T-helper 22 cell (primary cell): ENCODE results near the gene SP9.
"Not testable (repeated sequence)": the region's sequence is repeated elsewhere in the genome, so short reads cannot be mapped to it uniquely, and the experiment has no call there.

Experiments used
- DNase-seq: peaks from one replicate; pipeline ENCODE4 v3.0.0-alpha.2; 2020; ENCODE audit warnings: low read depth

SP9 gene

GRCh38 chr2:174344716-174345461 lies 10.1 kb downstream of the SP9 start:
- DNase-seq: no peak

- no peak for DNase-seq
Measured at GRCh38 chr2:174350018-174350417, 15.3 kb downstream of the SP9 start.

GRCh38 chr2:174350593-174351181 lies 15.9 kb downstream of the SP9 start:
- DNase-seq: no peak

- DNase-seq: no peak
Measured at GRCh38 chr2:174353004-174353403, 18.2 kb downstream of the SP9 start.

- no peak for DNase-seq
Measured at GRCh38 chr2:174356347-174356746, 21.6 kb downstream of the SP9 start.

DNA sequence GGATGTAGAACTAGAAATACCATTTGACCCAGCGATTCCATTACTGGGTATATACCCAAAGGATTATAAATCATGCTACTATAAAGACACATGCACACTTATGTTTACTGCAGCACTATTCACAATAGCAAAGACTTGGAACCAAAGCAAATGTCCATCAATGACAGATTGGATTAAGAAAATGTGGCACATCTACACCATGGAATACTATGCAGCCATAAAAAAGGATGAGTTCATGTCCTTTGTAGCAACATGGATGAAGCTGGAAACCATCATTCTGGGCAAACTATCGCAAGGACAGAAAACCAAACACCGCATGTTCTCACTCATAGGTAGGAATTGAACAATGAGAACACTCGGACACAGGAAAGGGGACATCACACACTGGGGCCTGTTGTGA lies 24.9 kb downstream of the SP9 start:
- DNase-seq: not testable (repeated sequence)

DNA sequence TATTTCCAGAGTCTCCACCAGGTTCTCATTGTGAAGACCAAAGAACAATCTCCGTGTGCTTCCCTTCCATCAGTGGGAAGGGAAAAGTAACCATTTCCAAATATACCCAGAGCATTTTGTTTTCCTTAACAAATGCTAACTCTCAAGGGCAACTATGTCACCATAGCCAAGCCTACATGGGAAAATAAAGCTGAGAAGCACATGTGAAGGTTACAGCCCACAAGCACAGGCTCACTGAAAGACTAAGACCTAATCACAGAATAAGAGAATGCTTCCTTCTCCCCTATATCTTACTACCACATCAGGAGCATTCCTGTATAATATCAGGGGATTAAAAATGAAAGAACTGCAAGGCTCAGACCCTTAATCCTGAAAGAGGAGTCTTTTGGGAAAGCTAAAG lies 28.2 kb downstream of the SP9 start:
- DNase-seq: no peak

- not testable (repeated sequence) for DNase-seq
Measured at GRCh38 chr2:174363492-174364225, 28.9 kb downstream of the SP9 start.

- DNase-seq: no peak
Measured at GRCh38 chr2:174364628-174365027, 29.9 kb downstream of the SP9 start.

DNA sequence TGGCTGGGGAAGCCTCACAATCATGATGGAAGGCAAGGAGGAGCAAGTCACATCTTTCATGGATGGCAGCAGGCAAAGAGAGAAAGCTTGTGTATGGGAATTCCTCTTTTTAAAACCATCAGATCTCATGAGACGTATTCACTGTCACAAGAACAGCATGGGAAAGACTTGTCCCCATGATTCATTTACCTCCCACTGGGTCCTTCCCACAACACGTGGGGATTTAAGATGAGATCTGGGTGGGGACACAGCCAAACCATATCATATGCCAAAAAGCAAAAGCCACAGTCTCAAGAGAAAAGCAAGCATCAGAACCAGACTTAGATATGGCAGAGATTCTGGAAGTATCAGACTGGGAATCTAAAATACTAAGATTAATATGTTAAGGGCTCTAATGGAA lies 30.8 kb downstream of the SP9 start:
- DNase-seq: no peak

GRCh38 chr2:174368691-174369090 lies 33.9 kb downstream of the SP9 start:
- no peak for DNase-seq

GRCh38 chr2:174376967-174377366 lies 42.2 kb downstream of the SP9 start:
- DNase-seq: no peak

- DNase-seq: no peak
Measured at GRCh38 chr2:174383796-174384195, 49.0 kb downstream of the SP9 start.

- DNase-seq: no peak
Measured at GRCh38 chr2:174385201-174385600, 50.4 kb downstream of the SP9 start.
